NCI-H2081 (cell line): ENCODE data around the gene LAMA5.

Experiments
- DNase-seq, 2 experiments: peaks; one replicate each; lab custom pipeline; 2025; lab: John Stamatoyannopoulos, UW

The LAMA5 gene

GRCh38 chr20:62317167-62317655, 49.9 kb downstream of the LAMA5 start:
- DNase-seq, result no peak

- DNase-seq, result no peak
These were observed 50.6 kb downstream of the LAMA5 start for GRCh38 chr20:62316331-62317166.

GRCh38 chr20:62315773-62316172, 51.3 kb downstream of the LAMA5 start:
- no peak for DNase-seq

- no peak for DNase-seq
These were observed 52.3 kb downstream of the LAMA5 start for GRCh38 chr20:62314711-62315302.

- DNase-seq, result no peak
These were observed 52.8 kb downstream of the LAMA5 start for GRCh38 chr20:62314339-62314638.

- DNase-seq, result no peak
These were observed 53.4 kb downstream of the LAMA5 start for GRCh38 chr20:62313460-62314338.

- DNase-seq, result no peak
These were observed 54.1 kb downstream of the LAMA5 start for GRCh38 chr20:62313021-62313420.

GRCh38 chr20:62312662-62312977, 54.5 kb downstream of the LAMA5 start:
- DNase-seq, result no peak

GRCh38 chr20:62311832-62312661, 55.1 kb downstream of the LAMA5 start:
- DNase-seq, result no peak

- DNase-seq, result no peak
These were observed 56.0 kb downstream of the LAMA5 start for GRCh38 chr20:62311150-62311549.

- no peak for DNase-seq
These were observed 56.4 kb downstream of the LAMA5 start for GRCh38 chr20:62310757-62311121.

GRCh38 chr20:62309947-62310756, 57.0 kb downstream of the LAMA5 start:
- no peak for DNase-seq

- no peak for DNase-seq
These were observed 57.7 kb downstream of the LAMA5 start for GRCh38 chr20:62309198-62309944.

GRCh38 chr20:62308102-62308822, 58.9 kb downstream of the LAMA5 start:
- DNase-seq, result no peak

- DNase-seq, result no peak
These were observed 59.6 kb downstream of the LAMA5 start for GRCh38 chr20:62307226-62308101.

- no peak for DNase-seq
These were observed 60.5 kb downstream of the LAMA5 start for GRCh38 chr20:62306414-62307187.

- DNase-seq, result no peak
These were observed 61.2 kb downstream of the LAMA5 start for GRCh38 chr20:62305765-62306413.
